ENCODE measurements around the gene FGF4. TPM values are rescaled to one million over a fixed set of nuclear protein-coding genes. Genes with fewer than 3 reads are reported as not detected.
A peak's percentile ranks its signal among the peaks of the same experiment; 100 is the strongest.

Gene FGF4
- total RNA-seq, 1 donor from 2014 or later = not detected

- no peak for DNase-seq (ENCODE audit: low read depth in 2 of 2)
Observed at GRCh38 chr11:69807106-69807815, 32.1 kb upstream of the FGF4 start.

- no peak for DNase-seq (ENCODE audit: low read depth in 2 of 2)
Observed at GRCh38 chr11:69804769-69805508, 29.8 kb upstream of the FGF4 start.

DNA sequence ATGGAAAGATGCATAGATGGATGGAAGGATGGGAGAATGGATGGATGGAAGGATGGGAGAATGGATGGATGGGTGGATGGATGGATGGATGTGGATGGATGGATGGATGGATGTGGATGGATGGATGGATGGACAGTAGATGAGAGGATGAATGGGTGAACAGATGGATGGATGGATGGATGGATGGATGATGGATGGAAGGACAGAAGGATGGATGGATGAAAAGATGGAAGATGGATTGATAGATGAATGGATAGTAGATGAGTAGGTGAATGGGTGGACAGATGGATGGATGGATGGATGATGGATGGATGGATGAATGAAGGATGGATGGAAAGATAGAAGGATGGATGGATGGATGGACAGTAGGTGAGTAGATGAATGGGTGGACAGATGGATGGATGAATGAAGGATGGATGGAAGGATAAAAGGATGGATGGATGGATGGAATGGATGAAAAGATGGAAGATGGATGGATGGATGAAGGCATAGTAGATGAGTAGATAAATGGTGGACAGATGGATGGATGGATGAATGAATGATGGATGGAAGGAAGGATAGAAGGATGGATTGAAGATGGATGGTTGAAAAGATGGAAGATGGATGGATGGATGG, 28.6 kb upstream of the FGF4 start:
- no peak for DNase-seq (ENCODE audit: low read depth in 2 of 2)

DNA sequence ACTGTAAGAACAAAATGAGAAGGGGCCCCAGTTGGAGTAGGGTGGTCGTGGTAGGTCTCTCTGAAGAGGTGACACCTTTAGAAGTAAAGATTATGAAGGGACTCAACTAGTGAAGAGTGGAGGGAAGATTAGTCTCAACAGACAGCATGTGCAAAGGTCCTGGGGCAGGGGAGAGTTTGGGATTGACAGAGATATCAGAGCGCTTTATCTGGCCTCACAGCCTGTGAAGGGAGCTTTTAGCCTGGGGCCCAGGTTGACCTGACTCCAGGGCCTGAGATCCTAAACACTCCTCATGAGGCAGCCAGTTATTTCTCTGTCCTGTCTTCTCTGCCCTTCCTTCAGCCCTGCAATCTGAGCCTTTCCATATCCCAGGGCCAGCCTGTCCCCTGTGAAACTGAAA, 27.9 kb upstream of the FGF4 start:
- DNase-seq (ENCODE audit: low read depth in 2 of 2) = no peak

DNA sequence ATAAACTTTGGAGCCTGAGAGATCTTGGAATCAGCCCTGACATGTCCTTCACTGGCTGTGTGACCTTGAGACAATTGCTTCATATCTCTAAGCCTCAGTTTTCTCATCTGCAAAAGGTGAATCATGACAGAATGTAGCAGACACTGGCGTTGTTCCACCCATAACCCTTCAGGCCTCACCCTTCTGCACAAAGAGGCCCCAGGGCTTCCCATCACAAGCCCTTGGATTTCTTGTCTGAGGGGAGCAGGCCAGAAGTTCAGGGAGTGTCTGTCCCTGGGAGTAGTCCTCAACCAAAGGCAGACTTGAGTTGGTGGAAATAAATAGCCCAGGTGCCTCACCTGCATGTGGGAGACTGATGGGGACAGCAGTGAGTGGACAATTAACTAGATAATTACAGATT, 27.4 kb upstream of the FGF4 start:
- no peak for DNase-seq (ENCODE audit: low read depth in 2 of 2)

GRCh38 chr11:69801513-69802335, 26.6 kb upstream of the FGF4 start:
- peak; percentile 11 to 52 for DNase-seq (ENCODE audit: low read depth in 2 of 2)

DNA sequence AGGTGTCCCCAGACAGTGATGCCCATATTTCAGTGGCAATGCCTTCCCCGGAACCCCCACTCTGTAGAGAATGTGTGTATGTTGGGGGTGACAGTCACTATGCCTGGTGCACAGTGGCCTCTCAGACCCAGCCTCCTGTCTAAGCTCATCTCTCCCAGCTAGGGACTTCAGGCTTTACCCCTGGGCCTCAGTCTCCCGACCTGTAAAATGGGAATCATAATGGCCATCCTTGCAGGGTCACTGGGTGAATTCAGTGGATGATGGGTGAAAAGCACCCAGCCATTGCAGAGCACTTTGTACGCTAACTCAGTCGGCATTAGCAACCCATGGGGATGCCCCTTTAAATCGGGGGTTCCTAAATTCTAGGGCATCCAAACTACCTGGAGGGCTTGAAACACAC, 25.1 kb upstream of the FGF4 start:
- no peak for DNase-seq (ENCODE audit: low read depth in 2 of 2)

- DNase-seq (ENCODE audit: low read depth in 2 of 2) = peak; percentile 23 to 31
Observed at GRCh38 chr11:69799582-69799981, 24.4 kb upstream of the FGF4 start.

GRCh38 chr11:69799097-69799496, 24.0 kb upstream of the FGF4 start:
- no peak for DNase-seq (ENCODE audit: low read depth in 2 of 2)

DNA sequence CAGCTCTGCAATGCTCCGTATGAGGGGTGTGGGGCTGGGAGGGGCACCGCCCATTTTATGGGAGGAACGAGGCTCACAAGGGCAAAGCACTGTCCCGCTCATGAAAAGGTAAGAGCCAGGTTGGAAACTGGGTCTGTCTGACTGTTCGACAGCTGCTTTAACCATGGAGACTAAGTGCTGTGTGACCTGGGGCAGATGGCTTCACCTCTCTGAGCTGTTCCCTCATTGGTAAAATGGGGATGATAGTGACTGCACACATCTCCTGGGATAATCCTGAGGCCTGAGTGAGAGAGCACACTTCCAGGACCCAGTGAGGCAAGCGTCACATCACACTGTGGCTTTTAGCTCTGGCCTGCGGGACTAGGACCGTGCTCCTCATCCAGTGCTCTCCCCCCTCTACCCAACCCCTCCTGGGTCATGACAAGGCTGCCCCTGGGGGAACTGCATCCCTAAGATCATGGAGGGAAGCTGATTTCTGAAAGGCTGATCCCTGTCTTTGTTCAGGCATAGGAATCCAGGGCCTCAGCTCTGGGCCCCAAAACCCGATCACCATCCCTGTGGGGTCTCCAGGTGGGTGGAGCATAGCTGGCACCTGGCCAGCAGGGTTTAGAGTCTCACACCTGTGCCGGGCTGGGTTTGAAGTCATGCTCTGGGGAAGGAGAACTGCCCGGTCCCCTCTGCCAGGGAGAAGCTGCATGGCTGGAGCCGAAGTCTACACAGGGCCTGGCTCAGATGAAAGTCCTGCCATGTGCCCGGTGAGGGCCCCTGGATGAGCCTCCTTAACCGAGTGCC, 22.8 kb upstream of the FGF4 start:
- no peak for DNase-seq (ENCODE audit: low read depth in 2 of 2)

- DNase-seq (ENCODE audit: low read depth in 2 of 2) = no peak
Observed at GRCh38 chr11:69797156-69797555, 22.0 kb upstream of the FGF4 start.

- DNase-seq (ENCODE audit: low read depth in 2 of 2) = no peak
Observed at GRCh38 chr11:69796063-69796462, 20.9 kb upstream of the FGF4 start.

DNA sequence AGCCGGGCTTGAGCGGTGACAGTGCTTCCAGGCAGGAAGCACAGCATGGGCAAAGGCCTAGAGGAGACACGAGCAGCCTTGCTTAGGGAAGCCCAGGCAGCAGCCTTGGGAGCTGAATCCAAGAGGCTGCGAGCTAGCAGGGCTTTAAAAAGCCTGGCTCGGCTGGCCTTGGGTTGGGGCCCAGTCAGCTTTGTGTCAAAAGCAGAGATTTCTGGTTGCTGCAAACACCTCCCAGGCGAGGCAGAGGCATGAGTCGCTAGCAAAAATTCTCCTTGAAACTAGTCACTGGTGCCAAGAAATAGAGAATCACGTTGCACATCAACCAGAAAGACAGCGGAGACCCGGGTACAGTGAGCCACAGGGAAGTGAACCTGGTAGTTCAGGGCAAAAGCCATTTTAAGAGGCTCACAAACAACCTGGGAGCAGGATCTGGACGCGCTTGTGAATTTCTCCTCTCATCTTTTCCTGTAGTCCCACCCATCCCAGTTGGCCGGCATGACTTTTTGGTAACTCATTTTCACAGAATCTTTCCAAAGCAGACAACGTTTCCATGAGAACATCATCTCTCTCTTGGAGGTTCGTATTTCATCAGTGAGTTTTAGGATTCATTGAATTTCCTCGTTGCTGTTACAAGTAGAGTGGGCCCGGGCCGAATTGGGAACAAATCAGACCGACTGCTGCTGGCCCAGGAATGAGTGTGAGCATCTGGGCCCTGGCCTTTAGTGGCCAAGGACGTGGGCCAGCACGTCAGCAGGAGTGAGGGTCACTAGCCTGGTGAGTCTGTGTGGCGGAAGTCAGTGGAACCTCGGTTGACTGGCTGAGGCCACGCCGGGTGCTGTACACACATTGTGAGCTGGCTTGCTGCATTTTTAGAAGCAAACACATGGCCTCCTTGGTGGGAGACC, 16.4 kb upstream of the FGF4 start:
- no peak for DNase-seq (ENCODE audit: low read depth in 2 of 2)

GRCh38 chr11:69788956-69789355, 13.8 kb upstream of the FGF4 start:
- DNase-seq (ENCODE audit: low read depth in 2 of 2) = no peak

- no peak for DNase-seq (ENCODE audit: low read depth in 2 of 2)
Observed at GRCh38 chr11:69787906-69788305, 12.8 kb upstream of the FGF4 start.

GRCh38 chr11:69787457-69787856, 12.3 kb upstream of the FGF4 start:
- DNase-seq (ENCODE audit: low read depth in 2 of 2) = no peak

DNA sequence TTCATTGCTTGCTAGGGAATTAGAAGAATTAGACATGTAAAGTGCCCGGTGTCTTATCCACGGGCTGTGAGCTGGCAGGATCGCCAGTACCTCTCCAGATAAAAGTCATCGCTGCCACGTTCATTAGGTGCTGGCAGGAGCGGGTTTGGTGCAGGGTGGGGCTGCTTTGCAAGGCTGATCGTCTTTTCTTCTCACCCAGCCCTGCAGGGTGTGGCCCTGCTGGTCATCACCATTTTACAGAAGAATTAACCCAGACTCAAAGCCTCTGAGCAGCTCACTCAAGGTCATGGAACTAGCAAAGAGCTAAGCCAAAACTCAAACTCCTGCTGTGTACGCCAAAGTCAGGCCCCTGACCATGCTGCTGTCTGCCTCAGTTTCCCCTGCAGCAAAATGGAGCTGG, 6.1 kb upstream of the FGF4 start:
- DNase-seq (ENCODE audit: low read depth in 2 of 2) = no peak

- no peak for DNase-seq (ENCODE audit: low read depth in 2 of 2)
Observed at GRCh38 chr11:69778373-69778772, 3.2 kb upstream of the FGF4 start.

GRCh38 chr11:69774354-69775162, 583 bp downstream of the FGF4 start:
- DNase-seq (ENCODE audit: low read depth in 2 of 2) = no peak

All from lung microvascular endothelial cell (primary cell).